Dedifferentiated amniotic fluid mesenchymal stem cell (primary cell): Measurements from ENCODE around the gene FOXJ1.
"Not testable (repeated sequence)": the region's sequence is repeated elsewhere in the genome, so short reads cannot be mapped to it uniquely, and the experiment has no call there.

ENCODE experiments used
- DNase-seq: peaks from one replicate; pipeline ENCODE4 v3.0.0-alpha.2; 2016; ENCODE audit errors: extremely low spot score

Gene FOXJ1, protein sequence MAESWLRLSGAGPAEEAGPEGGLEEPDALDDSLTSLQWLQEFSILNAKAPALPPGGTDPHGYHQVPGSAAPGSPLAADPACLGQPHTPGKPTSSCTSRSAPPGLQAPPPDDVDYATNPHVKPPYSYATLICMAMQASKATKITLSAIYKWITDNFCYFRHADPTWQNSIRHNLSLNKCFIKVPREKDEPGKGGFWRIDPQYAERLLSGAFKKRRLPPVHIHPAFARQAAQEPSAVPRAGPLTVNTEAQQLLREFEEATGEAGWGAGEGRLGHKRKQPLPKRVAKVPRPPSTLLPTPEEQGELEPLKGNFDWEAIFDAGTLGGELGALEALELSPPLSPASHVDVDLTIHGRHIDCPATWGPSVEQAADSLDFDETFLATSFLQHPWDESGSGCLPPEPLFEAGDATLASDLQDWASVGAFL

DNA sequence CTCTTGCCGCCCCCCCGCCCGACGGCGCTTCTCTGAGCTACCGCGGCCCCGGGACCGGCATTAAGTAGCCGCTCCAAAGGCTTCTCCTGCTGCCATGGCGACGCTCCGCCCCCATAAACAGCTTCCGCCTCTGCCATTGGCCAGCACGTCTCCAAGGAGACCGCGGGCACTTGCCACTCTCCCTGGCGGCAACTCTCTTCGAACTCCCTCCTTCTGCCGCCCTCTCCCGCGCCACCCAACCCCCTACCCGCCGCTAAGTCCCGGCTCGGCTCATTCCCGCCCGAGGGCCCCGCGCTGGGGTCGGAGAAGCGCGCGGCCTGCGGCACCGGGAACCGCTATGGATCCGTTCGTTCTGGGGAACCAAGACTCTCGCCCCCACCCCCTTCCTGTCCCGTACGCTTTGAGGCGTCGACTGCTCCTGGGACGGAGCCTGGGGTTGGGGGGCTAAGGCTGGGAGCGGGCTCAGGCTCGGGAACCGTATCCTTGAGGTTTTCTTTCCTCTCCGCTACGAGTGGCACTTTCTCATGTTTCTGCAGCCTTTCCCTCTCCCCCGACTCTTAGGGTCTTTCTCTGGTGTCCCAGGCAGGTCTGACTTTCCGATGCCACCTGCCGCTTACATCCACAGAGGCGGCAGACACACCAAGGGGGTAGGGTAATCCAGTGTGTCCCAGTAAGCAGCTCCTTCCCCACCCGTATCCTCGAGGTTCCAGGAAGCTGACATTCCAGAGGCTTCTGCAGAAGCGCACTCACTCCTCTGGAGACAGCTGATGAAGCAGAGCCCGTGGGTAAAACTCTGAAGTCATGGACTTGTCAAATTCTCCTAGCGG lies at the start of gene FOXJ1:
FOXJ1 (minus strand) TSS at position 34 of the 827 bp plus-strand sequence. CDS start 850 bp downstream, outside the sequence.
- peak; percentile 64 for DNase-seq

DNA sequence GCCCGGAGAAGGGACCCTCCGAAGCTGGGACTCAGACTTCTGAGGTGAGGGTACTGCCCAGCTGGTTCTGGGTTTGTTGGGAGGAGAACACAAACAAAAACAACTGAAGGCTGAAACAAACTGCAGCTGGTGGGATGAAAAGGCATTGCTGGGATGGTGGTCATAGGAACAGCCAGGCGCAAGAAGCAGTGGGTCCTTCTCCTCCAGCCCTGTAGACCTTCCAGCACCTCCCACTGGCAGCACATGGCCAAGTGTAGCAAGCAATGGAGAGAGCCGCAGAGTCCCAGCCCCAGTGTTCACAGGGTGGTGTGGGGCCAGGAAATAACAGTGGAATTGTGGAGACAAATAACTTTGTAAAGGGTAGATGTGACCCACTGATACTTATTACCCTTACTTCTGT lies 48.7 kb upstream of the FOXJ1 start:
- no peak for DNase-seq

DNA sequence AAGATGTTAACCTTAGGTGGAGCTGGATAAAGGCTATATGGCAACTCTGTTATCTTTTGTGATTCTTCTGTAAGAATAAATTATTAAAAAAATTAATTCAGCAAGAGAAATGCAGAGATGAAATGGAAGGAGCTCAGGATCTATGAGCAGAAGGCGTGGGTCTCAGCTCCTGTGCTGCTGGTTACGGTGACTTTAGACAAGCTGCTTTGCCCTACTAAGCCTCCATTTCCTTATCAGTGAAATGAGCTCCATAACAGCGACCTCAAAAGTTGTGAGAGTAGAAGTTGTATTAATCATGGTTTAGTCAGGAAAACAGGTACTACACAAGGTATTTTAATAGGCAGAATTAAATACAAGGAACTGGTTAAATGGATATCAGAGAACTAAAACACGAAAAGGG lies 48.2 kb upstream of the FOXJ1 start:
- no peak for DNase-seq

DNA sequence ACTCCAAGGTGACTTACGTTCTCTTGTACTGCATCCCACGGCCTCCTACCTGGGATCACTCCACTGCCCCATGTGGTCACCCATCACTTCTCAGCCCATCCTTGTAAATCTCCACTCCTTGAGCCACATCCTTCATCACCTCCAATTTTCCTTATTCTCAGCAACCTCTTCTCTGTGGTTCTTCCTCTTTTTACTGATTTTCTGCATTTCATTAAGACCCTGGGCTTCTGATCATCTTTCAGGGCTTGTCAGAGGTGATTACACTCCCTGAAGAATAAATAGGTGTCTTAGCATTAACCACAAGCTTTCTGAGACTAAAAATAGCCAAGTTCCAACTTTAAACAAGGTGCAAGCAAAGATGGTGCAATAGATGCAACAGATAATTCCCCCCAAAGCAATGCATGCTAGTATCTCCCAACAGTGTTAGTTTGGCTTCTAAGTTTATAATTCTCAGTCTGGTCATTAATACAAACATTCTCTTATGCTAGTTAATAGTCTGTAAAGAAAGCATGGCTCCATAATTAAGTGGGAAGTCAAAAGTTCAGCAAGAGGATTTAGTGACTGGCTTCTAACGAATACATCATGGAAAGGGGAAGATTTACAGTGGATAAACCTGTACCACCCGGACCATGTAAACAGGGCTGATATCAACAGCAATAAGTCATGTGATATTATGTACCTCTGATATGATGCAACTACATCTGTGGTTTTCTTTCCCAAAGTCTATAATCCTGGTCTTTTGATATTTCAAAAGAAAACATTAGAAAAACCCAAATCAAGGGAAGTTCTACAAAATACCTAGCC lies 47.4 kb upstream of the FOXJ1 start:
- DNase-seq, result no peak

DNA sequence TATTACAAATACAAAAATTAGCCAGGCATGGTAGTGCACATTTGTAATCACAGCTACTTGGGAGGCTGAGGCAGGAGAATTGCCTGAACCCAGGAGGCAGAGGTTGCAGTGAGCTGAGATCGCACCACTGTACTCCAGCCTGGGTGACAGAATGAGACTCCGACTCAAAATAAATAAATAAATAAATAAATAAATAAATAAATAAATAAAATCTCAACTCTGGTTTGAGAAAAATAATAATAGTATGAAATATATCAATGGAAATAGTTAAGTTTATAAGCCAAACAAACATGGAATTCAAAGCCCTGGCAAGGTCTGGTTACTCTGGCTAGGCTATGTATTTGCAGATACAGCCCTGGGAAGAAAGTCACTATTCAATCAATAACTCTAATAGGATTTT lies 45.7 kb upstream of the FOXJ1 start:
- not testable (repeated sequence) for DNase-seq

DNA sequence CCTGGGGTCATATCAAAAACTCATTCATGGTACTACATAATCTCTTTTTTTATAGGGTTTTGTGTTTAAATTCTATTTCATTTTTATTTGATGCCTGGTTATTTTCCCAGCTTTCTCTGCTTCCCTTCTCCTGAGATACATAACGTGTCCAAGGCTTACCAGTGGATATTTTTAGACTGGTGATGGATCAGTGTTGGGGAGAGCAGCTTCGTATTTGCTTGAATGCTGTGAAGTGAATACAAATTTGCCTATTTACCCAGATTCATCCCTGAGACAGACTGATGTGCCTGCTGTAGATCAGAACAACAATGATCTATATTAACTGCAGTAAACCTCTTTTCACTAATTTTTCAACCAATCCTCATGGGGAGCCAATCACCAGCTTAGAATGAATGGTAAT lies 43.2 kb upstream of the FOXJ1 start:
- no peak for DNase-seq

DNA sequence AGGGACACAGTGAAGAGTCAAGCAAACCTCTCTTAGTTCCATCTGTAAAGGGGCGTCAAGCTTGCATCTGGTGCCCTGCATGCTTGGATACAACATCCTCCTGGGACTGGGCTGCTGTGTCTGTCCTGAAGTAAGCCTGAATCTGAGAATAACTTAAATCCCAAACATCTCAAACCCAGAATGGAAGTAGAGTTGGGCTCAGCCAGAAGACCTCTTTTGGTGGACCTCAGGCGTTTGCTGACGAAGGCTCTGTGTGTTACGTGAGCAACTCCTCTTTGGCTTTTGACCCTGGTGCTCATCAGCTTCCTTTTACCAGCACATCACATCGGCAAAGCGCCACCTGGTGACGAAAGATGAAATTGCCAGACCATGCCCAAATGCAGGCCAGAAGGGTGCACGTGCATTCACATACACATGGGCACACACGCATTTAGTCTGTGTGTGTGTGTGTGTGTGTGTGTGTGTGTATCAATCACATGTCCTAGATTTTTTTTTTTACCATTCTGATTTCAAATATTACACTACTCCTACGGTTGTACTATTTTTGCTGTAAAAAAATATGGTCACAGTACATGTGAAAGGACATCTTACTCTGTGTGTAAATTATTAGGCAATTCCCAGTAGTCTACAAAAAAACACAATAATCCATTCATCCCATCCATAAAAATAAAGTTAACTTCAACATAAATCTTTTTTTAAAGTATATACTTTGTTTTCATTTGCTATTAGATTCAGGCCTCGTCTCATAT lies 41.1 kb upstream of the FOXJ1 start:
- peak; percentile 80 for DNase-seq

DNA sequence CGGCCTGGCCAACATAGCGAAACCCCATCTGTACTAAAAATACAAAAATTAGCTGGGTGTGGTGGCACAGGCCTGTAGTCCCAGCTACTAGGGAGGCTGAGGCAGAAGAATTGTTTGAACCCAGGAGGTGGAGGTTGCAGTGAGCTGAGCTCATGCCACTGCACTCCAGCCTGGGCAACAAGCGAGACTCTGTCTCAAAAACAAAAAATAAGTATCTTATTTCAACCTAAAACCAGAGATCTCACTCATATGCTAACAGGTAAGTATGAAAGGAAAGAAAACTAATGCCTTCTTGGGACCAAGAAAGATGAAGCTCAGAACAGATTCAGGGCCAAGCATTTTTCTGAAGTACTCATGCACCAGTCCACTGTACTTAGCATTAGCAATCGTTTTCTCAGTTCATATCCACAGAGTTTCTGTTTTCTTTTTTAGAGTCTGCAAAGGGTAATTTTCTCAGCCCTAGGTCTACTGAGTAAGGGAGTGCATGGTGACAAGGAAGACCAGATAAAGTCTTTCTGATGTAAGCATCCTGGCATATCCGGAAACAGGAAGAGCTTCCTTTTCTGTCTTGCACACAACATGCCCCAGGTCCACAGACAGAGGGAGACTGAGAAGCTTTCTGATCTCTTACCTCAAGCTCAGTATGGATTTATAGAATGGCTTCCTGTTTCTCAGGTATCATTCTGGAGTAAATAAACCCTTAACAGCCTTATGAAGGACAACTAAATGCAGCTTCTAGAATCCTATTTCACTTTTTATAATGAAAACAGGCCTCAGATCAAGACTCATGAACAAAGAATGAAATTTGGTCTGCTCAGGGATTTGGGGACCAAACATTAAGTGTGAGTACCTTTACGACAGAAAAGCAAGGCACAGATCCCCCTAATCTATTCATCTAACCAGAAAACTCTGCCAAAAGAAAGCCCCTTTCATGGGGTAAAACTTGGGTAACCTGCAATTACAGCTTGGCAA lies 38.7 kb upstream of the FOXJ1 start:
- no peak for DNase-seq

DNA sequence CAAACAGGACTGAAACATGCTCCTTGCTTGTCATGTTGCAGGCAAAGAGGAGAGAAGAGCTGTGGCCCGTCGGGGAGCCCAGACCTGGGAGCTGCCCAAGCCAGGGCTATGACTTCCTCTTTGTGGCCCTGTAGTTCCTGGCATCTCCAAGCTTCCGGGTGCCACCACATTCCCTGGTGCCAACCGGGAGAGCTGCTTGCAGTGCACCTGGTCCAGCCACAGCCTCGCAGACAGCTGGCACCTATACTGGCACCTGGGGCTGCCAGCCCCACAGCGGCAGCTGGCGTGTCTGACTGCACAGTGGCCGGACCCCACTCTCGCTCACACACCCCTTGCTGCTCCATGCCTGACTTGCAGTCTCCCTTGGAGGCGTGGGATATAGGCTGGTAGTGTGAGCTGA lies 37.1 kb upstream of the FOXJ1 start:
- DNase-seq, result no peak

DNA sequence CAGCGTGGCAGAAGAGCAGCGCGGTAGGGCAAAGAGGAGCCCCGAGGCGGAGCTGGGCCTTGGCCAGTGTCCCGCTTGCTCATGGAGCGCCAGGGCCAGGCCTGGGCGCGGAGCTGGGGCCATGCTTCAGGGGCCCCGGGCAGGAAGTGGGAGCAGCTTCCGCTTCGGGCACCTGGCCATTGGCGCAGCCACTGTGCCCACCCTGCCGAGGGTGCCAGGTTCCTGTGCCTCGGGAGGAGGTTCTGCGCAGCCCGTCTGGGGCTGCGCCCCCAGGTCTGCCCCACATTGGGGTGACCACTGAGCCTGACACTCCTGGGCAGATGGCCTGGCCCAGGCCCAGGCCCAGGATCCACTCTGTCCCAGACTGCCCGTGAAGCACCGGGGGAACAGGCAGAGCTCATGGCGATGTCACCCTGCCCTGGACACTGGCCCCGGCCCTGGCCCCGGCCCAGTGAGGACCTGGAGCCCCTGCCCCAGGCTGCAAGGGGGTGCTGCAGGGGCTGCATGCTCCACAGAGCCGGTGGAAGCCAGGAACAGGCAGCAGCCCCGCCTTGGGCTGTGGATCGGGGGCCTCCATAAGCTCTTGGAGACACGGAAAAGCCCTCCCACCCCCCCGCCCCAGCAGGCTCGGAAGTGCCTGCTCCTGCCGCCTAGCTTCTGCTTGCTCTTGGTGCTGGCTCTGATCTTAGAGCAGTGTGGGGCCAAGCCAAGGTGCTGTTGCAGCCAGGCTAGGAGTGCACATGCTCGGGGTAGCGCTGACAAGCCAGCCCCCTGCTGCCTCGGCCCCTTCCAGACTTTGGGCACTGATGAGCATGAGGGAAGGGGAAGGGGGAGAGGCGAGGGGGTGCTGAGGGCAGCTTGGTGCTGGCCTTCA lies 35.9 kb upstream of the FOXJ1 start:
- DNase-seq, result no peak

DNA sequence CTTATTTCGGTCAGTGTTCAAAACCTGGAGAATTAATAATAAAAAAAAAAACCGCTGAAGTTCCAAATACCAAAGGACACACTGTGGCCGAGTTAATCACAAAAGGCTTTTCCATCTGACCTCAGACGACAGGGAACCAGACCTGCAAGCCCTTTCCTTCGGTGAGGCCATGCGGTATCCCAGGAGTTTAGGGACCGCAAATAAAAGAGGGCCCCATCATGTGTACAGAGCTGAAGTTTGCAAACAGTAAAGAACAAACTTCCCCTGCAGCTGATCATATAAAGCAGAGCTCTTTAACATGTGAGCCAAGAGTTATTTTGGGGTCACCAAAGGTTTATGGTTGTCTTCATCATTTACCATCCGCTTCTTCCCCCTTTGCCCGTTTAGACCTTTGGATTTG lies 33.0 kb upstream of the FOXJ1 start:
- no peak for DNase-seq

DNA sequence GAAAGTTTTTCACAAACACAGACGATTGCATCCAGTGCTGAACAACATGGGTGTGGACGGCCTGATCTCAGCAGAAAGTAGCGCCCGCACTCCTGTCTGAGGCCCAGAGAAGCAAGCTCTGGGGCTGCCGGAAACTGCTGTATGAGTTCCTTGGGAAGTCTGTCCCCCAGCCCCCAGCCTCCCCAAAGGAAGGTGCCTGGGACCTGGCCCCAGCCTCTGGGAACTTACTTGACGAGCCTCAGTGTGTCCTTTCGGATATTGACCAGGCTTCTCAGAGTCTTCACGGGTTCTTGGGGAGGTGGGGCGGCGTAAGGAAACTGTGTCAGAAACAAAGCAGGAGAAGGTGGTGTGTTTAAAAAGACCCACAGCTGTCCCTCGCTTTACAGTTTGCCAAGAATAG lies 32.4 kb upstream of the FOXJ1 start:
- DNase-seq, result no peak

DNA sequence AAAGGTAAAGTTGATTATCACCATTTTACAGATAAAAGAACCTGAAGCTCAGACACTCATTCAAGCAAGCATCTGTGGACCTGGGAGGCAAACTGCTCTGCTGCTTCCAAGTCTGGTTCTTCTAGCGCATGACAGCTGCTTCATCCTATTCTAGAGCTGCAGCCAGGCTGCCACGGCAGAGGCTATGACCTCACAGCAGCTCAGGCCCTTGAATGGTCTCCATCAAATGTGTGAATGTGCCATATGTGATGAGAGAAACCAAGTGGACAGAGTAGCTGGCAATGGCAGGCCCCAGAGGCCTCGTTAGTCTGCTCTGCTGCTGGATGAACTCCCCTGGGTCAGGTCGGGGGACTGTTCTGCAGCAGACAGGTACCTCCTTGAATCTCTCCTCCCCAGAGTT lies 30.7 kb upstream of the FOXJ1 start:
- no peak for DNase-seq

DNA sequence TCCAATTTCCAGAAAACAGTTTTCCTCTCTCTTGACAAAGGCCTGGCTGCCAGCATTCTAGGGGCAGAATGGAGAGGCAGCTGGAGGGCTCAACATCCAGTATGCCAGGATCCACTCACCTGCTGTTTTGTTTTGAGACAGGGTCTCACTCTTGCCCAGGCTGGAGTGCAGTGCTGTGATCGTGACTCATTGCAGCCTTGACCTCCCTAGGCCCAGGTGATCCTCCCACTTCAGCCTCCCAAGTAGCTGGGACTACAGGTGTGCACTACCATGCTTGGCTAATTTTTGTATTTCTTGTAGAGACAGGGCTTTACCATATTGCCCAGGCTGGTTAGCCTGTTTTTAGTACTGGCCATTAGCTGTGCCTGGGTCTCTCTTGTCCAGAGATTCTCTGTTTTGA lies 29.1 kb upstream of the FOXJ1 start:
- DNase-seq, result no peak

DNA sequence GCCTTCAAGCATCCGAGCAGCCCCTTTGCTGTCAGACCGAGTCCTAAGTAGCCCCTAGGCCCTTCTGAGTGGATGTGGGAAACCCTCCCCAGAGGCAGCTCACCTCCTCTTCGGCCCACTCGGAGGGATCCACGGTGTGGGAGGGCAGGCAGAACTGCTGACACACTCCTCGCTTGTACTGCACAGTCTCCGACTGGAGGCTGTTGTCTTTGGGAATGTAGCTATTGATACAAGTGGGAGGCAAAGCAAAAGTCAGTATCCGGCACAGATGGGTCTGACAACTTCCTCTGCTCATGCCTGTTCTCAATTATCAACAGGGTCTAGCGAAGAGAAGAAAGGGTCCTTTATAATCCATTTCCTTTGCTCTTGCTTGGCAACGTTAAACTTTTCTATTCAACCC lies 25.9 kb upstream of the FOXJ1 start:
- no peak for DNase-seq

DNA sequence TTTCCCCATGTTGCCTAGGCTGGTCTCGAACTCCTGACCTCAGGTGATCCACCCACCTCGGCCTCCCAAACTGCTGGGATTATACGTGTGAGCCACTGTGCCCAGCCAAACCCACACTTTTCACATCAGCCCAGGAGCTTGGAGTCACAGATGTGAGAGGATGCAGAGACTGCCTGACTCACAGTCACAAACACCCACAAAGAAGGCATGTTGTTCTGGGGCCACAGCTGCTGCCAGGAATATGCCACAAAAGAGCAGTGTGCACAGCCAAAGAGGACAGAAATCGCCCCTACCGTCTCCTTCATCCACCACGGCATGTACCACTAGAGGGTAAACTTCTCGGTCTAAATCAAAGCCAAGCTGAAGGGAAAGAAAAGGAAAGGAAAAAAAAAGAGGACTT lies 25.1 kb upstream of the FOXJ1 start:
- DNase-seq, result no peak

DNA sequence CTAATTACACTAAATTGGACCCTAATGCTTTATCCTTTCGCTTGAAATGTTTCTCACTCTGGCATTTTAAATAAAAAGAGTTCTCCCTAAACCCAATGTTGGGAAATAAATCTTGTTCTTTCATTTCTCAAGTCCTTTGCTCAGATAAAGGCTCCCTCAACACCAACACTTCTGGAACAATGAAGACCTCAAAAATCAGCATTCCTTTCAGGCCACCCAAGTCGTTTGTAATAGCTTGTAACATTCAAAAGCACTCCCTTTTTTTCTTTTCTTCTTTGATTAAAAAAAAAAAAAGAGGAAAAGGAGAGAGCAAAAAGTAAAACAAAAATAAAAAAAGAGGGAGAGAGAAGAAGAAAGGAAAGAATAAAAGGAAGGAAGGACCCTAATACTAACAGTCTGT lies 23.3 kb upstream of the FOXJ1 start:
- no peak for DNase-seq

DNA sequence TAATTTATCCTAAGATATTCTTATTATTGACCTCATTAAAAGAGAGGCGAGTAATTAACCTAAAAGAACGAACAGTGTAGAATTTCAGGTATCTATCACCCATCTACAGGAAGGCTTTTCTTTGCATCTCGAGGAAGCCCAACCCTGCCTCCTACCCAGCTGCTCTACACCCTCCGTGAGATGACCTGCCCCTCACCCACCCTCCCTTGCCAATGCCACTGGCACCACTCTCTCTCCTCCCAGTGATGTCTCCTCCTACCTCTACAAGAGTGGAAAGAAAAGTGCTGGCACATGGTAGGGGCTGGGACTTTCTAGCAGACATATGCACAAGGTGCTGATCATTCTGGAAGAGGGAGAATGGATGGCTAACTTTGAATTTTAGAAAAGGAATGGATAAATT lies 22.9 kb upstream of the FOXJ1 start:
- DNase-seq, result no peak

DNA sequence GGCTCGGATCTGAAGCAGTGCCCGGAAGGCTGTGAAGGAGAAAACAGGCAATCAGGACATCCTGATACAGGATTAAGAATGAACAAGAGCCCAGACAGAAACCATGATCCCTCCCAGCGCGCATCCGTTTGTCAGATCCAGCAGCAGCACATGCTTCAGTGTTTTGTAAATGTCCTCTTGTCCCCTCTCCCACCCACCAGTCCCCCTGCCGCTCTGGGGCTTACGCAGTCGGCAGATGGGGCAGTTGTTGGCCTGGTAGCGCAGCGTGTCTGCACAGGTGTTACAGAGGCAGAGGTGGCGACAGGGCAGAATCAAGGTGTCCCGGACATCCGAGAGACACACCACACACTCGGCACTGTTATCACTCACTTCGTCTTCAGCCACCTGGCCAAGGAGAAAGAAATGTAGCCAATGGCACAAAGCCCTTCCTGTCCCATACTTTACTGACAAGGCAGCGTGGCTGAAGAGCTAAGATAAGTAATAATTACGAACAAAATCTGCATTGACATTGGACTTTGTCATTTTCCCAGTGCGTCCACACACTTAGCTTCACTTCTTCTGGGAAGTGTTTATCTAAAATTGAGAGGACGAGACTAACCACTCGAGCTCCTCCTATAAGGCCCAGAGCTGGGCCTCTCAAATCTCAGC lies 20.7 kb upstream of the FOXJ1 start:
- DNase-seq, result no peak
